ENCODE results near the gene CYP4B1. TPM values are rescaled to one million over a fixed set of nuclear protein-coding genes. Genes with fewer than 3 reads are reported as not detected.
"Not testable (repeated sequence)": the region's sequence is repeated elsewhere in the genome, so short reads cannot be mapped to it uniquely, and the experiment has no call there.

Gene CYP4B1
- total RNA-seq, 4 donors from 2014 or later: 14.0 to 147 (median 109) TPM

- no peak overlapping the region for H3K4me3 ChIP-seq
- H3K27me3 ChIP-seq: no peaks in the 10 kb centered on the region
- peak overlapping the region in 1 of 4 donors; percentile 28 for H3K27ac ChIP-seq
- H3K9me3 ChIP-seq: no peaks in the 10 kb centered on the region
- intact Hi-C loops (cut with DNase I): no loop called here
- TF ChIP-seq POLR2A (IDR thresholded peaks at IDR 0.05) (no peak), CTCF (IDR thresholded peaks at IDR 0.05) (no peak)
- WGBS, 2 donors: 85 to 92% methylated on average over 3 of the region's 3 CpGs
- H3K36me3 ChIP-seq: peaks cover 0 to 36% (median 0%) of the 10 kb centered on the region in 3 donors
- DNase-seq: no peak
- H3K4me1 ChIP-seq: peaks cover 0 to 4% (median 0%) of the 10 kb centered on the region in 3 donors
These were observed 23.5 kb downstream of the CYP4B1 start for GRCh38 chr1:46822248-46822826.

DNA sequence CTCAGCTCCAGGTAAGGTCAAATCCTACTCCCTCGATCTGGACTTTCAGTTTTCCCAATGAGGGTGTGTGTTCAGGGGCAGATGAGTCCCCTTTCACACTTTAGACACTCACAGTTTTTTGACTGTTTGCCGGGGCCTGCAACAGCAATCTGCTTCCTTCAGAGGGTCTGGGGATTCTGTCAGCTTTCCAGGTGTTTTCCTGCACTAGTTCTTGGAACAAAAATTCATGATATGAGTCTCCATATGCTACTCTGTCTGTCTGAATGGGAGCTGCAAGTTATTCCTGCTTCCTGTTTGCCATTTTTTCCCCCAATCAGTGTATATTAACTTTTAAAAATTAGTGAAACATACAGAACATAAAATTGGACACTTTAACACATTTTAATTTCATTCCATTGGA lies 24.3 kb downstream of the CYP4B1 start:
- Histone ChIP-seq H3K27me3 (no peaks in the 10 kb centered on the region), H3K4me1 (peaks cover 0 to 4% (median 0%) of the 10 kb centered on the region in 3 donors), H3K4me3 (no peak overlapping the region), H3K36me3 (peaks cover 0 to 28% (median 0%) of the 10 kb centered on the region in 3 donors), H3K9me3 (no peaks in the 10 kb centered on the region), H3K27ac (peak overlapping the region in 1 of 4 donors; percentile 28)
- WGBS, 2 donors: 53 to 67% methylated on average over 2 of the region's 2 CpGs
- DNase-seq: no peak
- no peak for TF ChIP-seq CTCF (IDR thresholded peaks at IDR 0.05)
- no peak for TF ChIP-seq POLR2A (IDR thresholded peaks at IDR 0.05)
- intact Hi-C loops (cut with DNase I): no loop called here

DNA sequence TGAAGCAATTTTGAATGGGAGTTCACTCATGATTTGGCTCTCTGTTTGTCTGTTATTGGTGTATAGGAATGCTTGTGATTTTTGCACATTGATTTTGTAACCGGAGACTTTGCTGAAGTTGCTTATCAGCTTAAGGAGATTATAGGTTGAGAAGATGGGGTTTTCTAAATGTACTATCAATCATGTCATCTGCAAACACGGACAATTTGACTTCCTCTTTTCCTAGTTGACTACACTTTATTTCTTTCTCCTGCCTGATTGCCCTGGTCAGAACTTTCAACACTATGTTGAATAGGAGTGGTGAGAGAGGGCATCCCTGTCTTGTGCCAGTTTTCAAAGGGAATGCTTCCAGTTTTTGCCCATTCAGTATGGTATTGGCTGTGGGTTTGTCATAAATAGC lies 28.0 kb downstream of the CYP4B1 start:
- WGBS, 2 donors: 71 to 76% methylated on average over 2 of the region's 2 CpGs
- H3K4me1 ChIP-seq; H3K9me3 ChIP-seq; H3K27me3 ChIP-seq; H3K4me3 ChIP-seq; intact Hi-C loops (cut with DNase I); DNase-seq; H3K27ac ChIP-seq: not testable (repeated sequence)
- H3K36me3 ChIP-seq: peaks cover 0 to 15% (median 0%) of the 10 kb centered on the region in 3 donors

DNA sequence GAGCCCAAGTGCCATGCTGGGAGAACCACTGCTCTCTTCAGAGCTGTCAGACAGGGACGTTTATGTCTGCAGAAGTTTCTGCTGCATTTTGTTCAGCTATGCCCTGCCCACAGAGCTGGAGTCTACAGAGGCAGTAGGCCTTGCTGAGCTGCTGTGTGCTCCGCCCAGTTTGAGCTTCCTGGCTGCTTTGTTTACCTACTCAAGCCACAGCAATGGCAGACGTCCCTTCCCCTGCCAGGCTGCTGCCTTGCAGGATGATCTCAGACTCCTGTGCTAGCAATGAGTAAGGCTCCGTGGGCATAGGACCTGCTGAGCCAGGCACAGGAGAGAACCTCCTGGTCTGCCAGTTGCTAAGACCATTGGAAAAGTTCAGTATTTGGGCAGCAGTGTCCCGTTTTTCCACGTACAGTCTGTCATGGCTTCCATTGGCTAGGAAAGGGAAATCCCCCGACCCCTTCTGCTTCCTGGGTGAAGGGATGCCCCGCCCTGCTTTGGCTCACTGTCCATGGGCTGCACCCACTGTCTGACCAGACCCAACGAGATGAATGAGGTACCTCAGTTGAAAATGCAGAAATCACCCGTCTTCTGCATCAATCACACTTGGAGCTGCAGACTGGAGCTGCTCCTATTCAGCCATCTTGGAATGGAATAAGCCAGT lies 31.9 kb downstream of the CYP4B1 start:
- peaks cover 0 to 5% (median 2%) of the 10 kb centered on the region in 3 donors for H3K4me1 ChIP-seq
- peaks cover 0 to 42% (median 0%) of the 10 kb centered on the region in 3 donors for H3K36me3 ChIP-seq
- TF ChIP-seq POLR2A (IDR thresholded peaks at IDR 0.05): no peak
- TF ChIP-seq CTCF (IDR thresholded peaks at IDR 0.05): no peak
- H3K4me3 ChIP-seq: no peak overlapping the region
- no peaks in the 10 kb centered on the region for H3K9me3 ChIP-seq
- no peak for DNase-seq
- intact Hi-C loops (cut with DNase I): no loop called here
- peaks cover 0 to 5% (median 0%) of the 10 kb centered on the region in 4 donors for H3K27me3 ChIP-seq
- H3K27ac ChIP-seq: peak overlapping the region; percentile 5 to 44 (median 9)
- WGBS, 2 donors: 52 to 63% methylated on average over 3 to 4 of the region's 10 CpGs

GRCh38 chr1:46835469-46835868 lies 36.6 kb downstream of the CYP4B1 start:
- intact Hi-C loops (cut with DNase I); H3K27ac ChIP-seq; H3K9me3 ChIP-seq; H3K4me1 ChIP-seq; DNase-seq; H3K4me3 ChIP-seq; H3K27me3 ChIP-seq: not testable (repeated sequence)
- 70 to 82% methylated on average over 6 of the region's 6 CpGs for WGBS, 2 donors
- peaks cover 0 to 52% (median 0%) of the 10 kb centered on the region in 3 donors for H3K36me3 ChIP-seq

DNA sequence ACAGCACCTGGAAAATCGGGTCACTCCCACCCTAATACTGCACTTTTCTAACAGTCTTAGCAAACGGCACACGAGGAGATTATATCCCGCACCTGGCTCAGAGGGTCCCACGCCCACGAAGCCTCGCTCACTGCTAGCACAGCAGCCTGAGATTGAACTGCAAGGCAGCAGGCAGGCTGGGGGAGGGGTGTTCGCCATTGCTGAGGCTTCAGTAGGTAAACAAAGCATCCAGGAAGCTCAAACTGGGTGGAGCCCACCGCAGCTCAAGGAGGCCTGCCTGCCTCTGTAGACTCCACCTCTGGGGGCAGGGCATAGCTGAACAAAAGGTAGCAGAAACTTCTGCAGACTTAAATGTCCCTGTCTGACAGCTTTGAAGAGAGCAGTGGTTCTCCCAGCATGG lies 47.5 kb downstream of the CYP4B1 start:
- WGBS, 2 donors: 88% methylated on average over 8 of the region's 9 CpGs; no CpG with 5 or more reads in 1 of the 2 donors

GRCh38 chr1:46857660-46858065 lies 58.8 kb downstream of the CYP4B1 start:
- 48 to 59% methylated on average over 8 of the region's 8 CpGs for WGBS, 2 donors
- H3K4me3 ChIP-seq; intact Hi-C loops (cut with DNase I); DNase-seq; H3K4me1 ChIP-seq; H3K27me3 ChIP-seq; H3K36me3 ChIP-seq; H3K27ac ChIP-seq; H3K9me3 ChIP-seq: not testable (repeated sequence)

More for the DNA sequence above, 47.5 kb downstream of the CYP4B1 start:
- H3K27ac ChIP-seq; H3K4me1 ChIP-seq; DNase-seq; intact Hi-C loops (cut with DNase I); H3K27me3 ChIP-seq; H3K9me3 ChIP-seq; H3K4me3 ChIP-seq: not testable (repeated sequence)
- H3K36me3 ChIP-seq: peaks cover 0 to 50% (median 0%) of the 10 kb centered on the region in 3 donors

Data from esophagus squamous epithelium (tissue), 5 donors.